Hepatocyte (in vitro differentiated cells): Measurements from ENCODE around the gene PSMC6.

Source experiments
- CTCF ChIP-seq: fragments of 200-600 bp; sonication (generic); IDR thresholded peaks from 2 replicates; pipeline ENCODE4 v1.5.1; 2016; ENCODE audit warnings: antibody characterized with exemption, mild to moderate bottlenecking; ENCODE audit not compliant: poor library complexity
- EZH2 ChIP-seq: fragments of 200-600 bp; sonication (generic); IDR thresholded peaks from 2 replicates; pipeline ENCODE4 v1.6.1; 2016; ENCODE audit warnings: antibody characterized with exemption, mild to moderate bottlenecking, borderline replicate concordance
- EZH2phosphoT487 ChIP-seq: fragments of 200-600 bp; sonication (generic); IDR thresholded peaks from one replicate; pipeline ENCODE4 v1.6.1; 2018; ENCODE audit warnings: antibody characterized with exemption, mild to moderate bottlenecking, low read depth, moderate library complexity; ENCODE audit not compliant: unreplicated experiment, severe bottlenecking

- TF ChIP-seq CTCF (no peak), EZH2 (no peak), EZH2phosphoT487 (no peak)
These were observed 20.8 kb upstream of the PSMC6 start for GRCh38 chr14:52686176-52686575.
